ENCODE results near the gene MRC1. TPM values are rescaled to one million over a fixed set of nuclear protein-coding genes. Genes with fewer than 3 reads are reported as not detected.

The MRC1 gene
- total RNA-seq, 1 donor = under 0.01 TPM

GRCh38 chr10:17848646-17849045, 39.5 kb downstream of the MRC1 start:
- H3K4me3 ChIP-seq (ENCODE audit: low read depth, low read length) = no peak overlapping the region
- TF ChIP-seq CTCF (IDR thresholded peaks at IDR 0.05; ENCODE audit: insufficient read depth, low read depth, low read length) = no peak
- no peak for DNase-seq (ENCODE audit: low read depth)

- no peak for DNase-seq (ENCODE audit: low read depth)
- no peak for TF ChIP-seq CTCF (IDR thresholded peaks at IDR 0.05; ENCODE audit: insufficient read depth, low read depth, low read length)
Observed at GRCh38 chr10:17850501-17850900, 41.4 kb downstream of the MRC1 start.

GRCh38 chr10:17851611-17852010, 42.5 kb downstream of the MRC1 start:
- DNase-seq (ENCODE audit: low read depth) = no peak
- H3K4me3 ChIP-seq (ENCODE audit: low read depth, low read length) = no peak overlapping the region
- no peak for TF ChIP-seq CTCF (IDR thresholded peaks at IDR 0.05; ENCODE audit: insufficient read depth, low read depth, low read length)

More at GRCh38 chr10:17850501-17850900, 41.4 kb downstream of the MRC1 start:
- no peak overlapping the region for H3K4me3 ChIP-seq (ENCODE audit: low read depth, low read length)

GRCh38 chr10:17854044-17854652, 45.0 kb downstream of the MRC1 start:
- no peak overlapping the region for H3K4me3 ChIP-seq (ENCODE audit: low read depth, low read length)
- DNase-seq (ENCODE audit: low read depth) = no peak
- TF ChIP-seq CTCF (IDR thresholded peaks at IDR 0.05; ENCODE audit: insufficient read depth, low read depth, low read length) = no peak

GRCh38 chr10:17857040-17857439, 47.9 kb downstream of the MRC1 start:
- DNase-seq (ENCODE audit: low read depth) = no peak

GRCh38 chr10:17859492-17860156, 50.5 kb downstream of the MRC1 start:
- no peak overlapping the region for H3K4me3 ChIP-seq (ENCODE audit: low read depth, low read length)
- TF ChIP-seq CTCF (IDR thresholded peaks at IDR 0.05; ENCODE audit: insufficient read depth, low read depth, low read length) = no peak
- DNase-seq (ENCODE audit: low read depth) = no peak

More at GRCh38 chr10:17857040-17857439, 47.9 kb downstream of the MRC1 start:
- H3K4me3 ChIP-seq (ENCODE audit: low read depth, low read length) = no peak overlapping the region
- no peak for TF ChIP-seq CTCF (IDR thresholded peaks at IDR 0.05; ENCODE audit: insufficient read depth, low read depth, low read length)

Data from fibroblast of villous mesenchyme (primary cell).